ENCODE data around the gene RAB11FIP2.
A peak's percentile ranks its signal among the peaks of the same experiment; 100 is the strongest.
"Not testable (repeated sequence)": the region's sequence is repeated elsewhere in the genome, so short reads cannot be mapped to it uniquely, and the experiment has no call there.

RAB11FIP2 gene, protein sequence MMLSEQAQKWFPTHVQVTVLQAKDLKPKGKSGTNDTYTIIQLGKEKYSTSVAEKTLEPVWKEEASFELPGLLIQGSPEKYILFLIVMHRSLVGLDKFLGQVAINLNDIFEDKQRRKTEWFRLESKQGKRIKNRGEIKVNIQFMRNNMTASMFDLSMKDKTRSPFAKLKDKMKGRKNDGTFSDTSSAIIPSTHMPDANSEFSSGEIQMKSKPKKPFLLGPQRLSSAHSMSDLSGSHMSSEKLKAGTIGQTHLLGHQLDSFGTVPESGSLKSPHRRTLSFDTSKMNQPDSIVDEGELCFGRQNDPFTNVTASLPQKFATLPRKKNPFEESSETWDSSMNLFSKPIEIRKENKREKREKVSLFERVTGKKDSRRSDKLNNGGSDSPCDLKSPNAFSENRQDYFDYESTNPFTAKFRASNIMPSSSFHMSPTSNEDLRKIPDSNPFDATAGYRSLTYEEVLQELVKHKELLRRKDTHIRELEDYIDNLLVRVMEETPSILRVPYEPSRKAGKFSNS

DNA sequence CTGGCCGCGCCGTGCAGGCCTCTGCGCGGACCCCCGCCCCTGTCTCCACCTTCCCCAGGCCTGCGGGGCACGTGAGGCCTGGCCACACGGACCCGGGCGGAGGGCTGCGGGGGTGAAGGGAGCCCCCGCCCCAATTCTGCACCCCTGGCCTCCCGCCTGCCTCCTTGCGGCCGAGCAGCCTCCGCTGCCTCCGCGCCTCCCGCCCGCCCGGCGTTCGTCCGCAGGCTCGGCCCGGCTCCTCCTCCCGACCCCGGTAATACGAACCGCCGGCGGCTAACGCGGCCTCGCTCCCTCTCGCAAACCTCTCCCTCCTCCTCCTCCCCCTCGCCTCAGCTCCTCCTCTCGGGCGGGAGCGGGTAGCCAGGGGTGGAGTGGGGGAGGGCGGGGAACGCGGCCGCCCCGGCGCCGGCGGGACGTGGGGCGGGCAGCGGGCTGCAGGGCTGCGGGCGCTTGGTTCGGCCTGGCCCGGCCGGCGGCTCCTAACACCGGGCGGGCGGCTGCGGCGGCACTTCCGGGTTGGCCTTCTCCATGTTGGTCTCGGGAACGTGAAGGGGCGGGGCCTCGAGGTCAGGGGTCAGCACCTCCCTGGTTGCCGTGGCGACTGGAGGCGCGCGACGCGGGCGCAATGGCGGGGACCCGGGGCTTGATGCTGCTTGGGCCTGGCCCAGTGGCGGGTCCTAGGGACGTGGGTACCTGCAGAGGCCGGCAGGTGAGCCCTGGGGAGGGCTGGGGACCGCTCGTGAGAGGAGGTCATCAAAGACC is at the start of gene RAB11FIP2:
TSS of gene RAB11FIP2 (minus strand) at position 547 of the 762 bp plus-strand sequence. CDS start 778 bp downstream, outside the sequence.
- Histone ChIP-seq H3K27me3 (ENCODE audit: control insufficient read depth in 1 of 2, insufficient read depth in 2 of 2, low read length in 2 of 2) (no peaks in the 10 kb centered on the region), H3K27ac (ENCODE audit: low read depth, low read length) (peak within 1 kb of the TSS; percentile 92), H3K9me3 (ENCODE audit: low read length) (no peaks in the 10 kb centered on the region), H3K4me1 (ENCODE audit: insufficient read depth, low read length) (peaks cover 33% of the 10 kb centered on the region), H3K36me3 (ENCODE audit: insufficient read depth, low read length) (no peaks in the 10 kb centered on the region), H3K4me3 (ENCODE audit: low read depth in 1 of 2, low read length in 2 of 2) (peak within 1 kb of the TSS; percentile 65 to 70), H3K9ac (ENCODE audit: low read length) (peak within 1 kb of the TSS; percentile 85)

GRCh38 chr10:118096022-118096421 is 49.3 kb upstream of the RAB11FIP2 start:
- no peaks in the 10 kb centered on the region for H3K27me3 ChIP-seq (ENCODE audit: control insufficient read depth in 1 of 2, insufficient read depth in 2 of 2, low read length in 2 of 2)
- H3K4me1 ChIP-seq (ENCODE audit: insufficient read depth, low read length), result no peaks in the 10 kb centered on the region
- no peaks in the 10 kb centered on the region for H3K36me3 ChIP-seq (ENCODE audit: insufficient read depth, low read length)
- no peak overlapping the region for H3K27ac ChIP-seq (ENCODE audit: low read depth, low read length)
- H3K9me3 ChIP-seq (ENCODE audit: low read length), result no peaks in the 10 kb centered on the region
- no peak overlapping the region for H3K9ac ChIP-seq (ENCODE audit: low read length)
- H3K4me3 ChIP-seq (ENCODE audit: low read depth in 1 of 2, low read length in 2 of 2), result no peak overlapping the region

DNA sequence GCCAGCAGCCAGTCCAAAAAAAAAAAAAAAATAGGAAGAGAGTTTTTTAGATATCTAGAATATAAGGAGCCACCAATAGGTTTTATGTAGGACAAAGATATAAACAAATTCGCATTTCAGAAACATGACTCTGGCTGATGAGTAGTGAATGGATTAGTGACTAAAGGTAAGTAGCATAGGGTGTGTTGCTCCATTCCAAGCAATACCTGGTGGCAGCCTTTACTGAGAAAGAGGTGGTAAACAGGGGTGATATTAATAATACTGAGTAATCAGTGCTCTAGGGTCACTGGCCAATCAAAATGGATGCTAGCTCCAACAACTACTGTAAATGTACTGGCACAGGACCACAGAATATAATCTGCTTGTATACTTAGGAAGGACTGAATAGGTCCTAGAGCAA is 45.5 kb upstream of the RAB11FIP2 start:
- no peaks in the 10 kb centered on the region for H3K36me3 ChIP-seq (ENCODE audit: insufficient read depth, low read length)
- no peaks in the 10 kb centered on the region for H3K4me1 ChIP-seq (ENCODE audit: insufficient read depth, low read length)
- H3K9me3 ChIP-seq (ENCODE audit: low read length), result no peaks in the 10 kb centered on the region
- no peak overlapping the region for H3K27ac ChIP-seq (ENCODE audit: low read depth, low read length)
- H3K4me3 ChIP-seq (ENCODE audit: low read depth in 1 of 2, low read length in 2 of 2), result no peak overlapping the region
- H3K9ac ChIP-seq (ENCODE audit: low read length), result no peak overlapping the region
- H3K27me3 ChIP-seq (ENCODE audit: control insufficient read depth in 1 of 2, insufficient read depth in 2 of 2, low read length in 2 of 2), result no peaks in the 10 kb centered on the region

DNA sequence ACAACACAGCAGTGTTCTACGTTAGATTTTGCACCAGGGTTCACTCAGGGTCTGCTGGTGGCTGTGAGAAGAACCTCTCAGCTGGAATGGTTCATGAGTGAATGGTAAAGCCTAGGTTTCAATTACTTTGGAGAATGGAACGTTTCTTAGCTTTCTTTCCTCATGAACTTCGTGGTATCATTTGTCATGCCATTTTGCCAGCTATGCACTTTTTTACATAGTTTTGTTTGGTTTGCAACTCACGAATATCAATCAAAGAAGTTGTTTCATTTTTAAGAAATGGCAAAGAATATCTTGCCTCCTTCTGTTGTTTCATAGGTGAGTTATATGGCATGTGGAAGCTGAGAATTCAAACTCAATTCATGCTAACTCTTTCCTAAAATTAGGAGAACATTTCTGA is 34.1 kb upstream of the RAB11FIP2 start:
- Histone ChIP-seq H3K9ac (ENCODE audit: low read length) (no peak overlapping the region), H3K4me1 (ENCODE audit: insufficient read depth, low read length) (no peaks in the 10 kb centered on the region), H3K27me3 (ENCODE audit: control insufficient read depth in 1 of 2, insufficient read depth in 2 of 2, low read length in 2 of 2) (no peaks in the 10 kb centered on the region), H3K4me3 (ENCODE audit: low read depth in 1 of 2, low read length in 2 of 2) (no peak overlapping the region), H3K9me3 (ENCODE audit: low read length) (no peaks in the 10 kb centered on the region), H3K27ac (ENCODE audit: low read depth, low read length) (no peak overlapping the region), H3K36me3 (ENCODE audit: insufficient read depth, low read length) (no peaks in the 10 kb centered on the region)

DNA sequence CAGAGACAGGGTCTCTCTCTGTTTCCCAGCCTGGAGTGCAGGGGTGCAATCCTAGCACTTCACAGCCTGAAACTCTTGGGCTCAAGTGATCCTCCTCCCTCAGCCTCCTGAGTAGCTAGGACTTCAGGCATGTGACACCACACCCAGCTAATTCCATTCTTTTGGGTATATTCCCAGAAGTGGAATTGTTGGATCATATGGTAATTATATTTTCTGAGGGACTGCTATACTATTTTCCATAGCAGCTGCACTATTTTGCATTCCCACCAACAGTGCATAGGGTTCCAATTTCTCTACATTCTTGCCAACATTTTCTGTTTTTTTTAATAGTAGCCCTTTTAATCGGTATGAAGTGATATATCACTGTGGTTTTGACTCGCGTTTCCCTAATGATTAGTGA is 30.0 kb upstream of the RAB11FIP2 start:
- Histone ChIP-seq H3K36me3 (ENCODE audit: insufficient read depth, low read length) (no peaks in the 10 kb centered on the region), H3K27ac (ENCODE audit: low read depth, low read length) (no peak overlapping the region), H3K27me3 (ENCODE audit: control insufficient read depth in 1 of 2, insufficient read depth in 2 of 2, low read length in 2 of 2) (no peaks in the 10 kb centered on the region), H3K9me3 (ENCODE audit: low read length) (peaks cover 5% of the 10 kb centered on the region), H3K9ac (ENCODE audit: low read length) (no peak overlapping the region), H3K4me1 (ENCODE audit: insufficient read depth, low read length) (no peaks in the 10 kb centered on the region), H3K4me3 (ENCODE audit: low read depth in 1 of 2, low read length in 2 of 2) (no peak overlapping the region)

GRCh38 chr10:118072840-118073239 is 26.1 kb upstream of the RAB11FIP2 start:
- H3K27me3 ChIP-seq (ENCODE audit: control insufficient read depth in 1 of 2, insufficient read depth in 2 of 2, low read length in 2 of 2), result no peaks in the 10 kb centered on the region
- H3K9ac ChIP-seq (ENCODE audit: low read length), result no peak overlapping the region
- H3K27ac ChIP-seq (ENCODE audit: low read depth, low read length), result no peak overlapping the region
- no peaks in the 10 kb centered on the region for H3K36me3 ChIP-seq (ENCODE audit: insufficient read depth, low read length)
- no peak overlapping the region for H3K4me3 ChIP-seq (ENCODE audit: low read depth in 1 of 2, low read length in 2 of 2)
- peaks cover 5% of the 10 kb centered on the region for H3K9me3 ChIP-seq (ENCODE audit: low read length)
- no peaks in the 10 kb centered on the region for H3K4me1 ChIP-seq (ENCODE audit: insufficient read depth, low read length)

GRCh38 chr10:118067389-118067788 is 20.6 kb upstream of the RAB11FIP2 start:
- not testable (repeated sequence) for H3K4me3 ChIP-seq (ENCODE audit: low read depth in 1 of 2, low read length in 2 of 2); H3K36me3 ChIP-seq (ENCODE audit: insufficient read depth, low read length); H3K27me3 ChIP-seq (ENCODE audit: control insufficient read depth in 1 of 2, insufficient read depth in 2 of 2, low read length in 2 of 2); H3K4me1 ChIP-seq (ENCODE audit: insufficient read depth, low read length); H3K9ac ChIP-seq (ENCODE audit: low read length); H3K27ac ChIP-seq (ENCODE audit: low read depth, low read length); H3K9me3 ChIP-seq (ENCODE audit: low read length)

- no peaks in the 10 kb centered on the region for H3K4me1 ChIP-seq (ENCODE audit: insufficient read depth, low read length)
- H3K4me3 ChIP-seq (ENCODE audit: low read depth in 1 of 2, low read length in 2 of 2), result no peak overlapping the region
- H3K27ac ChIP-seq (ENCODE audit: low read depth, low read length), result no peak overlapping the region
Observed at GRCh38 chr10:118062798-118063238, 16.1 kb upstream of the RAB11FIP2 start.

DNA sequence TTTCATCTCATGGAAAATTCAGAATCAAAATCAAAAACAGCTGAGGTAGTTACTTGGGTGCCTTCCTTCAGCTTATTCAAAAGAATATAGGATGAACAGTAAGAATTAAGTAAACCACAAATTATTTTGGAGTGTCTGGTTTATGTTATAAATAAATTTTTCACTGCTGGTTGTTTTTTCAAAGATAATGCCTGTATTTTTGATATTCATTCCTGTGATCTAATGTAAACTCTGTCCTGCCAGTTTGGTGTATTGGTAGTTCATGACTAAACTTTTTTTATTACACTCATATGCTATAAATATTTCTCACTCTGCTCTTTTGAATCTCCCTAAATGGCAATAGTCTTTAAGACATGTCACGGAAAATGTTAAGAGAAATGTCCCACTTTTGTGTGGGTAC is 11.6 kb upstream of the RAB11FIP2 start:
- no peak overlapping the region for H3K4me3 ChIP-seq (ENCODE audit: low read depth in 1 of 2, low read length in 2 of 2)
- H3K4me1 ChIP-seq (ENCODE audit: insufficient read depth, low read length), result no peaks in the 10 kb centered on the region
- H3K9ac ChIP-seq (ENCODE audit: low read length), result no peak overlapping the region
- no peak overlapping the region for H3K27ac ChIP-seq (ENCODE audit: low read depth, low read length)
- H3K36me3 ChIP-seq (ENCODE audit: insufficient read depth, low read length), result no peaks in the 10 kb centered on the region
- H3K9me3 ChIP-seq (ENCODE audit: low read length), result no peaks in the 10 kb centered on the region
- H3K27me3 ChIP-seq (ENCODE audit: control insufficient read depth in 1 of 2, insufficient read depth in 2 of 2, low read length in 2 of 2), result no peaks in the 10 kb centered on the region

More at GRCh38 chr10:118062798-118063238, 16.1 kb upstream of the RAB11FIP2 start:
- H3K9me3 ChIP-seq (ENCODE audit: low read length), result no peaks in the 10 kb centered on the region
- H3K36me3 ChIP-seq (ENCODE audit: insufficient read depth, low read length), result no peaks in the 10 kb centered on the region
- H3K9ac ChIP-seq (ENCODE audit: low read length), result no peak overlapping the region
- H3K27me3 ChIP-seq (ENCODE audit: control insufficient read depth in 1 of 2, insufficient read depth in 2 of 2, low read length in 2 of 2), result no peaks in the 10 kb centered on the region

DNA sequence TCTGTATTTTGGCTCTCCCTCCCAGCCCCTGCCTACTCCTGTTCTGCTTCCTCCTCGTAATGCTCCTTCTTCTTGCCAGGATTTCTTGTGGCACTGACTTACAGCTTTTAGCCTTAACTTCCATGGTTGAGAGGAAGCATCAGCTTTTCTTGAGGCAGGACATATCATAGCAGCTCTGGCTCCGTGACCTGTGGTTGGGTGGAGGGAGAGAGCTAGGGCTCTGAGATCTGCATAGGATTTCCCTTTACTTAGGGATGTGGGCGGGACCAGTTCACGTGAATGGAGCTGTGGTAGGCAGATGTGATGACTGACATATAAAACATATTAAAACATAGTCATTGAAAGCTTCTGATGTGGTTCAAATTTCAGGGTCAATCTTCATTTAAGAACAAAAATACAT is 10.6 kb upstream of the RAB11FIP2 start:
- Histone ChIP-seq H3K9ac (ENCODE audit: low read length) (no peak overlapping the region), H3K4me3 (ENCODE audit: low read depth in 1 of 2, low read length in 2 of 2) (no peak overlapping the region), H3K27ac (ENCODE audit: low read depth, low read length) (no peak overlapping the region), H3K9me3 (ENCODE audit: low read length) (no peaks in the 10 kb centered on the region), H3K36me3 (ENCODE audit: insufficient read depth, low read length) (no peaks in the 10 kb centered on the region), H3K4me1 (ENCODE audit: insufficient read depth, low read length) (no peaks in the 10 kb centered on the region), H3K27me3 (ENCODE audit: control insufficient read depth in 1 of 2, insufficient read depth in 2 of 2, low read length in 2 of 2) (no peaks in the 10 kb centered on the region)

GRCh38 chr10:118054383-118054782 is 7.6 kb upstream of the RAB11FIP2 start:
- H3K27ac ChIP-seq (ENCODE audit: low read depth, low read length), result no peak overlapping the region
- no peaks in the 10 kb centered on the region for H3K4me1 ChIP-seq (ENCODE audit: insufficient read depth, low read length)
- no peak overlapping the region for H3K9ac ChIP-seq (ENCODE audit: low read length)
- no peak overlapping the region for H3K4me3 ChIP-seq (ENCODE audit: low read depth in 1 of 2, low read length in 2 of 2)
- H3K27me3 ChIP-seq (ENCODE audit: control insufficient read depth in 1 of 2, insufficient read depth in 2 of 2, low read length in 2 of 2), result no peaks in the 10 kb centered on the region
- H3K36me3 ChIP-seq (ENCODE audit: insufficient read depth, low read length), result no peaks in the 10 kb centered on the region
- H3K9me3 ChIP-seq (ENCODE audit: low read length), result no peaks in the 10 kb centered on the region
